ENCODE results near the gene SIK3.
"Not testable (repeated sequence)": the region's sequence is repeated elsewhere in the genome, so short reads cannot be mapped to it uniquely, and the experiment has no call there.

The SIK3 gene

GRCh38 chr11:117057317-117057716 lies 40.9 kb downstream of the SIK3 start:
- no peak overlapping the region for H3K4me3 ChIP-seq (ENCODE audit: low read depth, low read length)
- CTCF ChIA-PET: interaction anchor here (1.6 kb wide), 1 partner anchor 12 kb away, joined by 5 read pairs; no protein-coding TSS in a partner anchor

GRCh38 chr11:117055469-117055868 lies 42.8 kb downstream of the SIK3 start:
- no peak overlapping the region for H3K4me3 ChIP-seq (ENCODE audit: low read depth, low read length)
- ChIA-PET CTCF (no interaction called here), POLR2A (no interaction called here)
- no peak for DNase-seq (ENCODE audit: low read depth, low spot score)
- no peak for TF ChIP-seq CTCF (IDR thresholded peaks at IDR 0.05; ENCODE audit: insufficient read depth, low read length, missing control alignments)

More at GRCh38 chr11:117057317-117057716, 40.9 kb downstream of the SIK3 start:
- TF ChIP-seq CTCF (IDR thresholded peaks at IDR 0.05; ENCODE audit: insufficient read depth, low read length, missing control alignments): no peak
- no peak for DNase-seq (ENCODE audit: low read depth, low spot score)
- POLR2A ChIA-PET: no interaction called here

GRCh38 chr11:117054382-117054781 lies 43.8 kb downstream of the SIK3 start:
- no peak for TF ChIP-seq CTCF (IDR thresholded peaks at IDR 0.05; ENCODE audit: insufficient read depth, low read length, missing control alignments)
- no peak overlapping the region for H3K4me3 ChIP-seq (ENCODE audit: low read depth, low read length)
- CTCF ChIA-PET: interaction anchor here (0.8 kb wide), 1 partner anchor 174 kb away, joined by 3 read pairs; no protein-coding TSS in a partner anchor
- no peak for DNase-seq (ENCODE audit: low read depth, low spot score)
- POLR2A ChIA-PET: no interaction called here

GRCh38 chr11:117052196-117053149 lies 45.8 kb downstream of the SIK3 start:
- ChIA-PET POLR2A (no interaction called here), CTCF (interaction anchor here (1.1 to 1.3 kb wide), 3 partner anchors 9 to 173 kb away, joined by 3 to 4 read pairs (median 3); no protein-coding TSS in a partner anchor)
- no peak for TF ChIP-seq CTCF (IDR thresholded peaks at IDR 0.05; ENCODE audit: insufficient read depth, low read length, missing control alignments)
- H3K4me3 ChIP-seq (ENCODE audit: low read depth, low read length): no peak overlapping the region
- DNase-seq (ENCODE audit: low read depth, low spot score): no peak

GRCh38 chr11:117050121-117050520 lies 48.1 kb downstream of the SIK3 start:
- CTCF ChIA-PET: interaction anchor here (0.8 kb wide), 1 partner anchor 307 kb away, joined by 3 read pairs; no protein-coding TSS in a partner anchor
- H3K4me3 ChIP-seq (ENCODE audit: low read depth, low read length); DNase-seq (ENCODE audit: low read depth, low spot score); POLR2A ChIA-PET: not testable (repeated sequence)

GRCh38 chr11:117046627-117047026 lies 51.6 kb downstream of the SIK3 start:
- POLR2A ChIA-PET; DNase-seq (ENCODE audit: low read depth, low spot score); H3K4me3 ChIP-seq (ENCODE audit: low read depth, low read length): not testable (repeated sequence)
- CTCF ChIA-PET: interaction anchor here (1.6 kb wide), 1 partner anchor 59 kb away, joined by 6 read pairs; no protein-coding TSS in a partner anchor

- H3K4me3 ChIP-seq (ENCODE audit: low read depth, low read length): no peak overlapping the region
- CTCF ChIA-PET: interaction anchor here (1.6 kb wide), 2 partner anchors 12 to 60 kb away, joined by 5 to 6 read pairs; no protein-coding TSS in a partner anchor
- no peak for DNase-seq (ENCODE audit: low read depth, low spot score)
- no peak for TF ChIP-seq CTCF (IDR thresholded peaks at IDR 0.05; ENCODE audit: insufficient read depth, low read length, missing control alignments)
- POLR2A ChIA-PET: no interaction called here
Observed at GRCh38 chr11:117045956-117046355, 52.3 kb downstream of the SIK3 start.

Measured in AG04449 (cell line).